ENCODE measurements around the gene HOXB8.

HOXB8 gene

GRCh38 chr17:48583708-48584222 is 31.3 kb downstream of the HOXB8 start:
- no peak for DNase-seq (ENCODE audit: low spot score)

- DNase-seq (ENCODE audit: low spot score): no peak
Measured at GRCh38 chr17:48582750-48583069, 32.4 kb downstream of the HOXB8 start.

GRCh38 chr17:48579760-48580554 is 35.1 kb downstream of the HOXB8 start:
- no peak for DNase-seq (ENCODE audit: low spot score)

- DNase-seq (ENCODE audit: low spot score): no peak
Measured at GRCh38 chr17:48579471-48579759, 35.7 kb downstream of the HOXB8 start.

GRCh38 chr17:48578616-48579470 is 36.2 kb downstream of the HOXB8 start:
- DNase-seq (ENCODE audit: low spot score): no peak

- no peak for DNase-seq (ENCODE audit: low spot score)
Measured at GRCh38 chr17:48577946-48578615, 37.0 kb downstream of the HOXB8 start, which contains the start of gene HOXB4. Gene HOXB4, minus strand, starts transcription at chr17:48578350. Its CDS starts 31 bp downstream, at chr17:48578319.

- no peak for DNase-seq (ENCODE audit: low spot score)
Measured at GRCh38 chr17:48577330-48577945, 37.7 kb downstream of the HOXB8 start.

- DNase-seq (ENCODE audit: low spot score): no peak
Measured at GRCh38 chr17:48576479-48577309, 38.4 kb downstream of the HOXB8 start.

GRCh38 chr17:48575673-48576478 is 39.2 kb downstream of the HOXB8 start:
- no peak for DNase-seq (ENCODE audit: low spot score)

- DNase-seq (ENCODE audit: low spot score): no peak
Measured at GRCh38 chr17:48575066-48575582, 40.0 kb downstream of the HOXB8 start.

- no peak for DNase-seq (ENCODE audit: low spot score)
Measured at GRCh38 chr17:48574505-48575065, 40.5 kb downstream of the HOXB8 start.

GRCh38 chr17:48571826-48572417 is 43.2 kb downstream of the HOXB8 start:
- DNase-seq (ENCODE audit: low spot score): no peak

- DNase-seq (ENCODE audit: low spot score): no peak
Measured at GRCh38 chr17:48571024-48571818, 43.9 kb downstream of the HOXB8 start.

- DNase-seq (ENCODE audit: low spot score): no peak
Measured at GRCh38 chr17:48570325-48571023, 44.6 kb downstream of the HOXB8 start.

- no peak for DNase-seq (ENCODE audit: low spot score)
Measured at GRCh38 chr17:48569674-48570324, 45.3 kb downstream of the HOXB8 start.

GRCh38 chr17:48569240-48569582 is 45.9 kb downstream of the HOXB8 start:
- DNase-seq (ENCODE audit: low spot score): no peak

- DNase-seq (ENCODE audit: low spot score): no peak
Measured at GRCh38 chr17:48568499-48569239, 46.4 kb downstream of the HOXB8 start.

Measured in HuH-7.5 (cell line).